HG03469 (cell line): ENCODE data around the gene EFHD2.
"Not testable (repeated sequence)": the region's sequence is repeated elsewhere in the genome, so short reads cannot be mapped to it uniquely, and the experiment has no call there.

Experiments used
- ATAC-seq: cut with Tn5 transposase; IDR thresholded peaks from one replicate; pipeline ENCODE4 v1.9.1; 2021; ENCODE audit warnings: mild to moderate bottlenecking, moderate library complexity, moderate number of reproducible peaks; ENCODE audit not compliant: unreplicated experiment

Gene EFHD2

GRCh38 chr1:15449567-15449966 lies 39.9 kb downstream of the EFHD2 start:
- no peak for ATAC-seq

- no peak for ATAC-seq
Measured at GRCh38 chr1:15451014-15451722, 41.5 kb downstream of the EFHD2 start.

- ATAC-seq = no peak
Measured at GRCh38 chr1:15452216-15452615, 42.5 kb downstream of the EFHD2 start.

- no peak for ATAC-seq
Measured at GRCh38 chr1:15452866-15453571, 43.3 kb downstream of the EFHD2 start.

- no peak for ATAC-seq
Measured at GRCh38 chr1:15453734-15454133, 44.0 kb downstream of the EFHD2 start.

- ATAC-seq = no peak
Measured at GRCh38 chr1:15454256-15454655, 44.6 kb downstream of the EFHD2 start.

GRCh38 chr1:15455522-15455921 lies 45.8 kb downstream of the EFHD2 start:
- no peak for ATAC-seq

GRCh38 chr1:15456313-15456954 lies 46.7 kb downstream of the EFHD2 start, which contains the start of gene CELA2A:
Gene CELA2A, plus strand, starts transcription at chr1:15456732. Its CDS starts 22 bp downstream, at chr1:15456754.
- no peak for ATAC-seq

GRCh38 chr1:15457585-15457984 lies 47.9 kb downstream of the EFHD2 start:
- ATAC-seq = no peak

- not testable (repeated sequence) for ATAC-seq
Measured at GRCh38 chr1:15458388-15458787, 48.7 kb downstream of the EFHD2 start.

- no peak for ATAC-seq
Measured at GRCh38 chr1:15459771-15460707, 50.4 kb downstream of the EFHD2 start.

- no peak for ATAC-seq
Measured at GRCh38 chr1:15460708-15461095, 51.0 kb downstream of the EFHD2 start.

GRCh38 chr1:15463064-15463800 lies 53.5 kb downstream of the EFHD2 start:
- not testable (repeated sequence) for ATAC-seq

GRCh38 chr1:15463926-15464322 lies 54.2 kb downstream of the EFHD2 start:
- not testable (repeated sequence) for ATAC-seq

GRCh38 chr1:15465674-15466073 lies 56.0 kb downstream of the EFHD2 start:
- ATAC-seq = no peak

- not testable (repeated sequence) for ATAC-seq
Measured at GRCh38 chr1:15466955-15467625, 57.4 kb downstream of the EFHD2 start.

- no peak for ATAC-seq
Measured at GRCh38 chr1:15468145-15468544, 58.5 kb downstream of the EFHD2 start.

GRCh38 chr1:15469361-15469760 lies 59.7 kb downstream of the EFHD2 start:
- ATAC-seq = no peak

- ATAC-seq = not testable (repeated sequence)
Measured at GRCh38 chr1:15469821-15470448, 60.2 kb downstream of the EFHD2 start.
